RWPE1 (cell line): ENCODE measurements around the gene EVX2.
A peak's percentile ranks its signal among the peaks of the same experiment; 100 is the strongest.

Source experiments
- CTCF ChIA-PET: fragments of 350-600 bp; sonication (Branson Sonifier 250); formaldehyde crosslinking; extraction: SDS; loops from one replicate; lab custom pipeline; 2021; lab: Yijun Ruan, JAX
- POLR2A ChIA-PET: fragments of 400-600 bp; formaldehyde crosslinking; extraction: SDS; loops from one replicate; lab custom pipeline; 2020; ENCODE audit warnings: antibody characterized with exemption; ENCODE audit not compliant: low non-redundant PET; lab: Yijun Ruan, JAX
- DNase-seq: peaks from one replicate; pipeline ENCODE4 v3.0.0; 2012; ENCODE audit warnings: low spot score
- H3K27ac ChIP-seq: fragments of 450-650 bp; 2 replicates; pipeline ENCODE4 v1.5.1; 2017
- CTCF ChIP-seq: fragments of 450-650 bp; conservative IDR thresholded peaks from 2 replicates; pipeline ENCODE4 v1.5.1; 2017; ENCODE audit warnings: low read depth, mild to moderate bottlenecking

The EVX2 gene

GRCh38 chr2:176126929-176127773 is 43.4 kb upstream of the EVX2 start:
- no peak for DNase-seq
- ChIA-PET CTCF (interaction anchor here (0.5 to 3.2 kb wide), 28 partner anchors 9 to 1022 kb away, joined by 3 to 42 read pairs (median 4); no protein-coding TSS in a partner anchor), POLR2A (no interaction called here)
- peak; percentile 89 for TF ChIP-seq CTCF
- H3K27ac ChIP-seq, result no peak overlapping the region

- no peak for TF ChIP-seq CTCF
- H3K27ac ChIP-seq, result peak overlapping the region; percentile 29
- CTCF ChIA-PET, result interaction anchor here (0.7 kb wide), 1 partner anchor 324 kb away, joined by 4 read pairs; no protein-coding TSS in a partner anchor
- DNase-seq, result no peak
- POLR2A ChIA-PET, result interaction anchor here (0.6 kb wide), 1 partner anchor 1577 kb away, joined by 3 read pairs; no protein-coding TSS in a partner anchor
Measured at GRCh38 chr2:176125772-176126054, 42.0 kb upstream of the EVX2 start.

GRCh38 chr2:176124947-176125771 is 41.4 kb upstream of the EVX2 start:
- no peak for DNase-seq
- ChIA-PET POLR2A (interaction anchor here (0.6 kb wide), 1 partner anchor 1578 kb away, joined by 3 read pairs; no protein-coding TSS in a partner anchor), CTCF (interaction anchor here (0.7 kb wide), 1 partner anchor 324 kb away, joined by 4 read pairs; no protein-coding TSS in a partner anchor)
- TF ChIP-seq CTCF, result no peak
- H3K27ac ChIP-seq, result peak overlapping the region; percentile 29

- TF ChIP-seq CTCF, result no peak
- peak overlapping the region; percentile 29 for H3K27ac ChIP-seq
- POLR2A ChIA-PET, result no interaction called here
- CTCF ChIA-PET, result no interaction called here
- no peak for DNase-seq
Measured at GRCh38 chr2:176124110-176124946, 40.6 kb upstream of the EVX2 start.

- H3K27ac ChIP-seq, result no peak overlapping the region
- ChIA-PET CTCF (no interaction called here), POLR2A (no interaction called here)
- no peak for DNase-seq
- no peak for TF ChIP-seq CTCF
Measured at GRCh38 chr2:176123411-176124109, 39.8 kb upstream of the EVX2 start.
